SK-N-SH (cell line): ENCODE data around the gene GPRC5A. TPM values are rescaled to one million over a fixed set of nuclear protein-coding genes. Genes with fewer than 3 reads are reported as not detected.

Experiments
- CTCF ChIA-PET: fragments of 300-600, 350-600 bp; formaldehyde crosslinking; extraction: SDS; loops from one replicate; lab custom pipeline; 2021; lab: Yijun Ruan, JAX
- POLR2A ChIA-PET: fragments of 350-600 bp; sonication (Branson Sonifier 250); formaldehyde crosslinking; extraction: SDS; loops from one replicate; lab custom pipeline; 2020; ENCODE audit warnings: antibody characterized with exemption, inconsistent platforms; lab: Yijun Ruan, JAX
- DNase-seq: peaks from one replicate; pipeline ENCODE4 v3.0.0; 2012
- H2AFZ ChIP-seq: fragments of 200-600 bp; sonication (generic); 2 replicates; pipeline ENCODE4 v1.8.1; 2016; ENCODE audit warnings: antibody characterized with exemption, mild to moderate bottlenecking, low read depth
- H3F3A ChIP-seq: fragments of 200-600 bp; sonication (generic); replicated peaks from 2 replicates; pipeline ENCODE3; 2016; ENCODE audit warnings: antibody characterized with exemption, mild to moderate bottlenecking; ENCODE audit not compliant: insufficient read depth
- H3K27ac ChIP-seq, 2 experiments: fragments of 200-500 bp in 1 of 2; fragments of 200-600 bp in 1 of 2; sonication (Bioruptor generic) in 1 of 2; sonication (generic), shearing (Covaris generic) in 1 of 2; 2 replicates each; pipeline versions ENCODE4 v1.5.1 to v1.6.1; 2014 to 2016; ENCODE audit warnings: low read depth in 2 of 2, inconsistent platforms in 1 of 2, low read length in 1 of 2, mild to moderate bottlenecking in 1 of 2, mixed read lengths in 1 of 2
- H3K27me3 ChIP-seq: fragments of 200-600 bp; sonication (generic), shearing (Covaris generic); 2 replicates; pipeline ENCODE4 v1.6.1; 2016; ENCODE audit warnings: mixed run types; ENCODE audit not compliant: insufficient read depth
- H3K36me3 ChIP-seq, 2 experiments: fragments of 200-500 bp in 1 of 2; fragments of 200-600 bp in 1 of 2; sonication (Bioruptor generic) in 1 of 2; sonication (generic) in 1 of 2; replicated peaks in 1 of 2; 2 replicates each; pipeline versions ENCODE3 to v1.5.1; 2014 to 2016; ENCODE audit warnings: low read length in 1 of 2, mild to moderate bottlenecking in 1 of 2; ENCODE audit not compliant: insufficient read depth in 2 of 2, control insufficient read depth in 1 of 2
- H3K4me1 ChIP-seq, 2 experiments: fragments of 200-500 bp in 1 of 2; fragments of 200-600 bp in 1 of 2; sonication (Bioruptor generic) in 1 of 2; sonication (generic), shearing (Covaris generic) in 1 of 2; 2 replicates each; pipeline versions ENCODE4 v1.5.1 to v1.6.1; 2014 to 2016; ENCODE audit warnings: low read depth in 1 of 2, low read length in 1 of 2, mixed run types in 1 of 2; ENCODE audit not compliant: insufficient read depth in 2 of 2, control insufficient read depth in 1 of 2
- H3K4me2 ChIP-seq: fragments of 200-600 bp; sonication (generic), shearing (Covaris generic); 2 replicates; pipeline ENCODE4 v1.6.1; 2017; ENCODE audit warnings: mixed run types
- H3K4me3 ChIP-seq, 2 experiments: fragments of 200-500 bp in 1 of 2; fragments of 200-600 bp in 1 of 2; sonication (Bioruptor generic) in 1 of 2; sonication (generic), shearing (Covaris generic) in 1 of 2; 2 replicates each; pipeline versions ENCODE4 v1.5.1 to v1.8.1; 2014 to 2016; ENCODE audit warnings: low read depth in 2 of 2, inconsistent platforms in 1 of 2, low read length in 1 of 2, mild to moderate bottlenecking in 1 of 2, mixed read lengths in 1 of 2, moderate library complexity in 1 of 2
- H3K79me2 ChIP-seq: fragments of 200-600 bp; sonication (generic); 2 replicates; pipeline ENCODE4 v1.8.1; 2017; ENCODE audit warnings: mild to moderate bottlenecking; ENCODE audit not compliant: insufficient read depth
- H3K9ac ChIP-seq: fragments of 200-600 bp; sonication (generic); 2 replicates; pipeline ENCODE4 v1.6.1; 2017; ENCODE audit warnings: mixed run types
- H3K9me2 ChIP-seq: fragments of 200-600 bp; sonication (generic); 2 replicates; pipeline ENCODE4 v1.6.1; 2017; ENCODE audit warnings: mixed run types
- H3K9me3 ChIP-seq: fragments of 200-600 bp; sonication (generic); 2 replicates; pipeline ENCODE4 v1.6.1; 2017; ENCODE audit warnings: mixed run types, mild to moderate bottlenecking, moderate library complexity
- H4K20me1 ChIP-seq: fragments of 200-600 bp; sonication (generic); 2 replicates; pipeline ENCODE4 v1.6.1; 2017; ENCODE audit warnings: mild to moderate bottlenecking, mixed run types; ENCODE audit not compliant: insufficient read depth
- EP300 ChIP-seq, 2 experiments: IDR thresholded peaks; 2 replicates each; pipeline versions ENCODE4 v1.4.0 to v1.6.1; 2012; ENCODE audit warnings: borderline replicate concordance in 1 of 2, low read depth in 1 of 2, low read length in 1 of 2
- EZH2phosphoT487 ChIP-seq: fragments of 200-600 bp; sonication (generic); IDR thresholded peaks from 2 replicates; pipeline ENCODE4 v1.6.1; 2017; ENCODE audit warnings: low read depth, mixed run types, mild to moderate bottlenecking, antibody characterized with exemption, moderate library complexity, borderline replicate concordance
- FOSL2 ChIP-seq: IDR thresholded peaks from 2 replicates; pipeline ENCODE4 v1.4.0; 2012; ENCODE audit warnings: low read depth, mild to moderate bottlenecking, moderate library complexity, borderline replicate concordance
- GABPA ChIP-seq: IDR thresholded peaks from 2 replicates; pipeline ENCODE4 v1.4.0; 2012; ENCODE audit warnings: low read depth, mild to moderate bottlenecking
- GATA2 ChIP-seq: sonication (generic); formaldehyde crosslinking; IDR thresholded peaks from 2 replicates; pipeline ENCODE4 v1.5.0; 2020; ENCODE audit warnings: mild to moderate bottlenecking, missing genetic modification reagents
- MEF2A ChIP-seq: IDR thresholded peaks from 2 replicates; pipeline ENCODE4 v1.4.0; 2012; ENCODE audit warnings: low read depth, borderline replicate concordance
- MXI1 ChIP-seq: IDR thresholded peaks from 2 replicates; pipeline ENCODE4 v1.6.1; 2012; ENCODE audit warnings: mild to moderate bottlenecking, low read depth, low read length, improper control_type of control experiment
- NFIC ChIP-seq: IDR thresholded peaks from 2 replicates; pipeline ENCODE4 v1.4.0; 2012; ENCODE audit warnings: borderline replicate concordance
- POLR2AphosphoS5 ChIP-seq: IDR thresholded peaks from 2 replicates; pipeline ENCODE4 v1.6.1; 2012; ENCODE audit warnings: low read depth, low read length
- RFX5 ChIP-seq: IDR thresholded peaks from 2 replicates; pipeline ENCODE4 v1.6.1; 2012; ENCODE audit warnings: mild to moderate bottlenecking, improper control_type of control experiment, low read length
- RXRA ChIP-seq: IDR thresholded peaks from 2 replicates; pipeline ENCODE4 v1.4.0; 2012; ENCODE audit warnings: low read depth, mild to moderate bottlenecking, borderline replicate concordance
- SMC3 ChIP-seq: IDR thresholded peaks from 2 replicates; pipeline ENCODE4 v1.6.1; 2012; ENCODE audit warnings: low read depth, low read length, improper control_type of control experiment
- TAF1 ChIP-seq: IDR thresholded peaks from 2 replicates; pipeline ENCODE4 v1.6.1; 2012; ENCODE audit warnings: low read depth, mild to moderate bottlenecking, low read length, moderate library complexity, borderline replicate concordance
- TCF12 ChIP-seq: IDR thresholded peaks from 2 replicates; pipeline ENCODE4 v1.4.0; 2012
- TEAD4 ChIP-seq: IDR thresholded peaks from 2 replicates; pipeline ENCODE4 v1.4.0; 2012; ENCODE audit warnings: mild to moderate bottlenecking, borderline replicate concordance; ENCODE audit not compliant: insufficient read depth
- WGBS: methylation state at CpG from one replicate; pipeline ENCODE4 v1.1.6; 2017; ENCODE audit warnings: low lambda C conversion rate; 5-methylcytosine and 5-hydroxymethylcytosine counted together
- polyA plus RNA-seq, 3 experiments: library from polyadenylated mRNA; depleted of rRNA; stranded (reverse); fragments of >200 nt; gene quantifications; 2 replicates each; pipeline ENCODE4 v1.2.3, GENCODE V29; 2012
- TF ChIP-seq, protein P1 (sequence below): fragments of 200-600 bp; sonication (generic); IDR thresholded peaks from 2 replicates; pipeline ENCODE4 v1.6.1; 2017; ENCODE audit warnings: antibody characterized with exemption, mild to moderate bottlenecking, moderate library complexity
- TF ChIP-seq, protein P2 (sequence below): IDR thresholded peaks from 2 replicates; pipeline ENCODE4 v1.4.0; 2012; ENCODE audit warnings: low read depth
- TF ChIP-seq, protein P3 (sequence below): IDR thresholded peaks from 2 replicates; pipeline ENCODE4 v1.4.0; 2012; ENCODE audit warnings: low read depth, borderline replicate concordance

Gene GPRC5A
- polyA plus RNA-seq, 1 of the 3 experiments (the other 2 are of a cell fraction): 12.7 TPM

DNA sequence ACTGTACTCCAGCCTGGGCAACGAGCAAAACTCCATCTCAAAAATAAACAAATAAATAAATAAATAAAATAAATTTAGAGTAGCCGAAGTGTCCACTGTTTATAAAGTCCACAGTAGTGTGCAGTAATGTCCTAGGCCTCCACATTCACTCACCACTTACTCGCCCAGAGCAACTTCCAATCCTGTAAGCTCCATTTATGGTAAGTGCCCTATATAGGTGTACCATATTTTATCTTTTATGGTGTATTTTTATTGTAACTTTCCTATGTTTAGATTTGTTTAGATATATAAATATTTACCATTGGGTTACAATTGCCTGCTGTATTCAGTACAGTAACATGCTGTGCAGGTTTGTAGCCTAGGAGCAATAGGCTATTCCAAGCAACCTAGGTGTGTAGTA is 37.9 kb upstream of the GPRC5A start (continued):
- TF ChIP-seq, protein P1, sequence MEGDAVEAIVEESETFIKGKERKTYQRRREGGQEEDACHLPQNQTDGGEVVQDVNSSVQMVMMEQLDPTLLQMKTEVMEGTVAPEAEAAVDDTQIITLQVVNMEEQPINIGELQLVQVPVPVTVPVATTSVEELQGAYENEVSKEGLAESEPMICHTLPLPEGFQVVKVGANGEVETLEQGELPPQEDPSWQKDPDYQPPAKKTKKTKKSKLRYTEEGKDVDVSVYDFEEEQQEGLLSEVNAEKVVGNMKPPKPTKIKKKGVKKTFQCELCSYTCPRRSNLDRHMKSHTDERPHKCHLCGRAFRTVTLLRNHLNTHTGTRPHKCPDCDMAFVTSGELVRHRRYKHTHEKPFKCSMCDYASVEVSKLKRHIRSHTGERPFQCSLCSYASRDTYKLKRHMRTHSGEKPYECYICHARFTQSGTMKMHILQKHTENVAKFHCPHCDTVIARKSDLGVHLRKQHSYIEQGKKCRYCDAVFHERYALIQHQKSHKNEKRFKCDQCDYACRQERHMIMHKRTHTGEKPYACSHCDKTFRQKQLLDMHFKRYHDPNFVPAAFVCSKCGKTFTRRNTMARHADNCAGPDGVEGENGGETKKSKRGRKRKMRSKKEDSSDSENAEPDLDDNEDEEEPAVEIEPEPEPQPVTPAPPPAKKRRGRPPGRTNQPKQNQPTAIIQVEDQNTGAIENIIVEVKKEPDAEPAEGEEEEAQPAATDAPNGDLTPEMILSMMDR: no peak
- TF ChIP-seq, protein P2, sequence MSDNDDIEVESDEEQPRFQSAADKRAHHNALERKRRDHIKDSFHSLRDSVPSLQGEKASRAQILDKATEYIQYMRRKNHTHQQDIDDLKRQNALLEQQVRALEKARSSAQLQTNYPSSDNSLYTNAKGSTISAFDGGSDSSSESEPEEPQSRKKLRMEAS: no peak

DNA sequence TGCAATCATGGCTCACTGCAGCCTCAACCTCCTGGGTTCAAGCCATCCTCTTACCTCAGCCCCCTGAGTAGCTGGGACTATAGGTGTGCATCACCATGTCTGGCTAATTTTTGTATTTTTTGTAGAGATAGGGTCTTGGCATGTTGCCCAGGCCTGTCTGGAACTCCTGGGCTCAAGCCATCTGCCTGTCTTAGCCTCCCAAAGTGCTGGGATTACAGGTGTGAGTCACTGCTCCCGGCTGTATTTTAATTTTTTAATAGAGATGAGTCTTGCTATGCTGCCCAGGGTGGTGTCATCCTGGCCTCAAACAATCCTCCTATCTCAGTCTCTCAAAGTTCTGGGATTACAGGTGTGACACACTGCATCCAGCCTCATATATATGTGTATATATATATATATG is 31.7 kb upstream of the GPRC5A start:
- Histone ChIP-seq H3K4me3 (no peak overlapping the region), H4K20me1 (no peaks in the 10 kb centered on the region), H3K9me2 (no peaks in the 10 kb centered on the region), H3K79me2 (no peaks in the 10 kb centered on the region), H2AFZ (no peak overlapping the region), H3K9me3 (no peaks in the 10 kb centered on the region), H3K36me3 (no peaks in the 10 kb centered on the region), H3K27me3 (no peaks in the 10 kb centered on the region), H3K4me2 (no peak overlapping the region), H3K9ac (no peak overlapping the region), H3K27ac (no peak overlapping the region), H3F3A (no peaks in the 10 kb centered on the region), H3K4me1 (no peaks in the 10 kb centered on the region)
- no peak for DNase-seq
- CTCF ChIA-PET: no interaction called here
- TF ChIP-seq GABPA (no peak), MXI1 (no peak), MEF2A (no peak), TEAD4 (no peak), SMC3 (no peak), NFIC (peak; percentile 48), FOSL2 (peak; percentile 5; the same call in 1 of the 2 replicates), GATA2 (CRISPR knock-in tag) (no peak), EZH2phosphoT487 (no peak), POLR2AphosphoS5 (no peak), TAF1 (no peak), EP300 (IDR thresholded peaks at IDR 0.05; ENCODE audit: borderline replicate concordance in 1 of 2, low read depth in 1 of 2, low read length in 1 of 2) (no peak), RFX5 (no peak), RXRA (no peak), TCF12 (0 out of 2 replicates have a peak, but pooled peaks have one; percentile 15)
- TF ChIP-seq, protein P3, sequence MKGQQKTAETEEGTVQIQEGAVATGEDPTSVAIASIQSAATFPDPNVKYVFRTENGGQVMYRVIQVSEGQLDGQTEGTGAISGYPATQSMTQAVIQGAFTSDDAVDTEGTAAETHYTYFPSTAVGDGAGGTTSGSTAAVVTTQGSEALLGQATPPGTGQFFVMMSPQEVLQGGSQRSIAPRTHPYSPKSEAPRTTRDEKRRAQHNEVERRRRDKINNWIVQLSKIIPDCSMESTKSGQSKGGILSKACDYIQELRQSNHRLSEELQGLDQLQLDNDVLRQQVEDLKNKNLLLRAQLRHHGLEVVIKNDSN: no peak
- TF ChIP-seq, protein P1: no peak
- 14% methylated on average over 1 of the region's 1 CpG for WGBS
- POLR2A ChIA-PET: no interaction called here
